ENCODE measurements around the gene EIPR1. TPM values are rescaled to one million over a fixed set of nuclear protein-coding genes. Genes with fewer than 3 reads are reported as not detected.

Gene EIPR1
- total RNA-seq, 1 experiment from 2014 or later = 22.8 TPM

- TF ChIP-seq MXD4 (CRISPR knock-in tag; IDR thresholded peaks at IDR 0.05; ENCODE audit: borderline replicate concordance) (no peak), TEAD4 (CRISPR knock-in tag; IDR thresholded peaks at IDR 0.05) (no peak), E2F1 (CRISPR knock-in tag; IDR thresholded peaks at IDR 0.05) (no peak), EMX1 (CRISPR knock-in tag; IDR thresholded peaks at IDR 0.05) (no peak), SP1 (CRISPR knock-in tag; conservative IDR thresholded peaks at IDR 0.05) (no peak), ZSCAN18 (CRISPR knock-in tag; IDR thresholded peaks at IDR 0.05) (no peak), USF1 (CRISPR knock-in tag; IDR thresholded peaks at IDR 0.05) (no peak), USF2 (CRISPR knock-in tag; IDR thresholded peaks at IDR 0.05) (no peak), CBFB (CRISPR knock-in tag; IDR thresholded peaks at IDR 0.05; ENCODE audit: low read depth) (no peak), GTF2I (CRISPR knock-in tag; conservative IDR thresholded peaks at IDR 0.05) (no peak), MAX (CRISPR knock-in tag; IDR thresholded peaks at IDR 0.05) (no peak)
Measured at GRCh38 chr2:3298191-3298590, 79.4 kb downstream of the EIPR1 start (continued).

GRCh38 chr2:3297523-3297922 lies 80.1 kb downstream of the EIPR1 start:
- ChIA-PET CTCF (interaction anchor here (0.8 kb wide), 1 partner anchor 14 kb away, joined by 3 read pairs; no protein-coding TSS in a partner anchor), POLR2A (no interaction called here)
- H3K27ac Mint-ChIP-seq = 0 out of 2 replicates have a peak overlapping the region, but pooled peaks have one; percentile 27
- peaks cover 6% of the 10 kb centered on the region for H3K36me3 Mint-ChIP-seq
- no peak for ATAC-seq
- DNase-seq (ENCODE audit: low spot score) = no peak
- no peaks in the 10 kb centered on the region for H3K9me3 Mint-ChIP-seq
- H3K4me1 Mint-ChIP-seq = peaks cover 10% of the 10 kb centered on the region
- H3K27me3 Mint-ChIP-seq (ENCODE audit: low read depth) = no peaks in the 10 kb centered on the region
- no peak overlapping the region for H3K4me3 Mint-ChIP-seq
- TF ChIP-seq TEAD4 (CRISPR knock-in tag; IDR thresholded peaks at IDR 0.05) = no peak
- TF ChIP-seq ZNF423 (CRISPR knock-in tag; IDR thresholded peaks at IDR 0.05) = no peak
- no peak for TF ChIP-seq SOX15 (CRISPR knock-in tag; IDR thresholded peaks at IDR 0.05)
- TF ChIP-seq USF1 (CRISPR knock-in tag; IDR thresholded peaks at IDR 0.05) = no peak
- no peak for TF ChIP-seq RORB (CRISPR knock-in tag; IDR thresholded peaks at IDR 0.05)
- TF ChIP-seq MXD4 (CRISPR knock-in tag; IDR thresholded peaks at IDR 0.05; ENCODE audit: borderline replicate concordance) = no peak
- TF ChIP-seq CREM (CRISPR knock-in tag; IDR thresholded peaks at IDR 0.05) = no peak
- no peak for TF ChIP-seq ZMAT4 (CRISPR knock-in tag; IDR thresholded peaks at IDR 0.05)
- no peak for TF ChIP-seq PRDM15 (CRISPR knock-in tag; IDR thresholded peaks at IDR 0.05)
- no peak for TF ChIP-seq MLX (CRISPR knock-in tag; IDR thresholded peaks at IDR 0.05)
- no peak for TF ChIP-seq ZSCAN18 (CRISPR knock-in tag; IDR thresholded peaks at IDR 0.05)
- no peak for TF ChIP-seq NR1H2 (CRISPR knock-in tag; IDR thresholded peaks at IDR 0.05)
- no peak for TF ChIP-seq USF2 (CRISPR knock-in tag; IDR thresholded peaks at IDR 0.05)
